ENCODE measurements around the gene TEPSIN. TPM values are rescaled to one million over a fixed set of nuclear protein-coding genes. Genes with fewer than 3 reads are reported as not detected.

The TEPSIN gene
- 10 to 100 TPM; 32.3 to 41.2 TPM for total RNA-seq
- 10 to 100 TPM; 15.9 to 25.2 (median 18.5) TPM for polyA plus RNA-seq (ENCODE audit: insufficient read length in 6 of 6)
- long read RNA-seq, donor 1, partial matches to known transcripts: 0 of 2 reads
- long read RNA-seq, donor 1, other reads (novel, unspliced or antisense): 0 of 2 reads
- long read RNA-seq, donor 2: 0 reads
- long read RNA-seq, donor 3: 0 reads
- long read RNA-seq, donor 4, partial matches to known transcripts: 1 of 2 reads
- long read RNA-seq, donor 4, other reads (novel, unspliced or antisense): 1 of 2 reads
- long read RNA-seq, donor 5, partial matches to known transcripts: 0 of 3 reads
- long read RNA-seq, donor 5, other reads (novel, unspliced or antisense): 0 of 3 reads
- long read RNA-seq, donor 6, partial matches to known transcripts: 0 of 1 reads
- long read RNA-seq, donor 6, other reads (novel, unspliced or antisense): 0 of 1 reads
- long read RNA-seq, donor 7: 0 reads
- long read RNA-seq, donor 8: 0 reads
- long read RNA-seq, donor 9: 0 reads
- long read RNA-seq, donor 10, partial matches to known transcripts: 0 of 1 reads
- long read RNA-seq, donor 10, other reads (novel, unspliced or antisense): 1 of 1 reads
- long read RNA-seq, donor 11: 0 reads
- long read RNA-seq, donor 12, partial matches to known transcripts: 0 of 3 reads
- long read RNA-seq, donor 12, other reads (novel, unspliced or antisense): 0 of 3 reads

GRCh38 chr17:81238815-81239713, at the start of gene TEPSIN, which contains the start of gene NDUFAF8:
Gene TEPSIN, minus strand, starts transcription at chr17:81239055. Its CDS starts 22 bp downstream, at chr17:81239033.
Gene NDUFAF8, plus strand, starts transcription at chr17:81239318. Its CDS starts 46 bp downstream, at chr17:81239364.
- peak; percentile 97 for ATAC-seq
- no peaks in the 10 kb centered on the region for H3K27me3 ChIP-seq
- H3K4me3 ChIP-seq: peak within 1 kb of the TSS; percentile 73 to 100
- intact Hi-C loops (cut with DNase I): no loop called here
- peak; percentile 95 to 99 (median 98) for DNase-seq
- no peaks in the 10 kb centered on the region for H3K9me3 ChIP-seq
- H3K36me3 ChIP-seq: peaks cover 0 to 33% of the 10 kb centered on the region in 2 donors
- TF ChIP-seq CTCF (IDR thresholded peaks at IDR 0.05): no peak
- H3K27ac ChIP-seq: peak within 1 kb of the TSS; percentile 54 to 82
- peaks cover 8 to 46% of the 10 kb centered on the region in 2 donors for H3K4me1 ChIP-seq

GRCh38 chr17:81287741-81288430, 49.0 kb upstream of the TEPSIN start:
- ATAC-seq (no peak), DNase-seq (peak in 1 of 4 donors; percentile 63)
- no peak for TF ChIP-seq CTCF (IDR thresholded peaks at IDR 0.05)
- Histone ChIP-seq H3K4me3 (no peak overlapping the region), H3K36me3 (peaks cover 0 to 53% of the 10 kb centered on the region in 2 donors), H3K27ac (peak overlapping the region in 1 of 2 donors; percentile 89), H3K27me3 (no peaks in the 10 kb centered on the region), H3K4me1 (peaks cover 3 to 76% of the 10 kb centered on the region in 2 donors), H3K9me3 (no peaks in the 10 kb centered on the region)
- intact Hi-C loops (cut with DNase I): no loop called here

- intact Hi-C loops (cut with DNase I): no loop called here
- TF ChIP-seq CTCF (IDR thresholded peaks at IDR 0.05): no peak
- Histone ChIP-seq H3K27ac (peak overlapping the region in 1 of 2 donors; percentile 89), H3K27me3 (no peaks in the 10 kb centered on the region), H3K4me1 (peaks cover 3 to 68% of the 10 kb centered on the region in 2 donors), H3K9me3 (no peaks in the 10 kb centered on the region), H3K36me3 (peaks cover 0 to 60% of the 10 kb centered on the region in 2 donors), H3K4me3 (no peak overlapping the region)
- no peak for ATAC-seq
- peak in 1 of 4 donors; percentile 69 for DNase-seq
These were observed 48.3 kb upstream of the TEPSIN start for GRCh38 chr17:81287152-81287551.

- no peak for TF ChIP-seq CTCF (IDR thresholded peaks at IDR 0.05)
- Histone ChIP-seq H3K4me1 (peaks cover 3 to 63% of the 10 kb centered on the region in 2 donors), H3K27ac (peak overlapping the region; percentile 81 to 89), H3K27me3 (no peaks in the 10 kb centered on the region), H3K4me3 (peak overlapping the region in 1 of 2 donors; percentile 43), H3K36me3 (peaks cover 0 to 66% of the 10 kb centered on the region in 2 donors), H3K9me3 (no peaks in the 10 kb centered on the region)
- intact Hi-C loops (cut with DNase I): no loop called here
- ATAC-seq (no peak), DNase-seq (peak in 1 of 4 donors; percentile 75)
These were observed 47.8 kb upstream of the TEPSIN start for GRCh38 chr17:81286491-81287145.

Measured in left lung (tissue), 14 donors.